K562 (cell line): ENCODE measurements around the gene AHNAK. TPM values are rescaled to one million over a fixed set of nuclear protein-coding genes. Genes with fewer than 3 reads are reported as not detected.

Experiments
- CCNT2 ChIP-seq: IDR thresholded peaks from 2 replicates; pipeline ENCODE4 v1.6.1; 2011; ENCODE audit warnings: borderline replicate concordance, low read depth, mild to moderate bottlenecking, moderate library complexity, mixed read lengths, low read length; ENCODE audit not compliant: insufficient read length; ENCODE audit errors: extremely low read depth
- CEBPB ChIP-seq: fragments of 450-650 bp; IDR thresholded peaks from 2 replicates; pipeline ENCODE4 v1.6.1; 2016; ENCODE audit warnings: missing genetic modification characterization, missing compliant biosample characterization
- FOSL1 ChIP-seq: fragments of 200-800 bp; sonication (Bioruptor generic); conservative IDR thresholded peaks from 2 replicates; pipeline ENCODE4 v1.6.1; 2016; ENCODE audit warnings: missing genetic modification characterization, missing compliant biosample characterization
- GATAD2A ChIP-seq: fragments of 450-650 bp; IDR thresholded peaks from 2 replicates; pipeline ENCODE4 v1.6.1; 2017
- JUND ChIP-seq, 2 experiments: IDR thresholded peaks; 2 replicates in 1 of 2; 3 replicates in 1 of 2; pipeline ENCODE4 v1.6.1; 2011; ENCODE audit warnings: borderline replicate concordance in 2 of 2, low read depth in 2 of 2, low read length in 2 of 2, improper control_type of control experiment in 1 of 2, missing biosample characterization in 1 of 2, missing genetic modification characterization in 1 of 2, missing genetic modification reagents in 1 of 2
- MCM3 ChIP-seq: fragments of 450-650 bp; IDR thresholded peaks from 2 replicates; pipeline ENCODE4 v1.6.1; 2016
- NCOA4 ChIP-seq: fragments of 450-650 bp; IDR thresholded peaks from 2 replicates; pipeline ENCODE4 v1.6.1; 2018; ENCODE audit warnings: mild to moderate bottlenecking; ENCODE audit not compliant: partially characterized antibody
- NFE2 ChIP-seq: IDR thresholded peaks from 2 replicates; pipeline ENCODE4 v1.6.1; 2014; ENCODE audit warnings: antibody characterized with exemption, low read depth
- NFIC ChIP-seq: fragments of 450-650 bp; IDR thresholded peaks from 2 replicates; pipeline ENCODE4 v1.6.1; 2017; ENCODE audit warnings: mild to moderate bottlenecking, inconsistent platforms
- NFYB ChIP-seq: IDR thresholded peaks from 2 replicates; pipeline ENCODE4 v1.6.1; 2011; ENCODE audit warnings: mild to moderate bottlenecking, moderate library complexity; ENCODE audit not compliant: insufficient read length; ENCODE audit errors: extremely low read depth
- NR4A1 ChIP-seq, 2 experiments: fragments of 250-450 bp in 1 of 2; fragments of 450-650 bp in 1 of 2; sonication (Bioruptor Pico) in 1 of 2; IDR thresholded peaks; 2 replicates each; pipeline versions ENCODE4 v1.4.0 to v1.6.1; 2016 to 2020; ENCODE audit warnings: mild to moderate bottlenecking in 2 of 2, missing compliant biosample characterization in 1 of 2, missing genetic modification characterization in 1 of 2, moderate library complexity in 1 of 2
- SIRT6 ChIP-seq: IDR thresholded peaks from one replicate; pipeline ENCODE4 v1.6.1; 2012; ENCODE audit warnings: low read depth, mild to moderate bottlenecking, control low read depth, inconsistent platforms, low read length, moderate library complexity
- SMARCA4 ChIP-seq: fragments of 450-650 bp; IDR thresholded peaks from 2 replicates; pipeline ENCODE4 v1.6.1; 2016
- SMARCE1 ChIP-seq: fragments of 450-650 bp; IDR thresholded peaks from 2 replicates; pipeline ENCODE4 v1.7.1; 2016; ENCODE audit warnings: mild to moderate bottlenecking
- SREBF1 ChIP-seq: fragments of 150-350 bp; IDR thresholded peaks from 2 replicates; pipeline ENCODE4 v1.6.1; 2014; ENCODE audit warnings: antibody characterized with exemption, low read depth, low read length, borderline replicate concordance
- TAF15 ChIP-seq: fragments of 200-400 bp; formaldehyde crosslinking; IDR thresholded peaks from 2 replicates; pipeline ENCODE4 v1.6.1; 2017; ENCODE audit warnings: mild to moderate bottlenecking, low read depth, low read length, moderate library complexity
- ZFP36 ChIP-seq: fragments of 150-350 bp; IDR thresholded peaks from 2 replicates; pipeline ENCODE4 v1.6.1; 2018; ENCODE audit warnings: low read length, low read depth; ENCODE audit not compliant: partially characterized antibody
- ZNF146 ChIP-seq: IDR thresholded peaks from one replicate; pipeline ENCODE4 v1.6.1; 2018; ENCODE audit warnings: missing compliant biosample characterization; ENCODE audit not compliant: unreplicated experiment
- ZNF217 ChIP-seq: sonication (generic); formaldehyde crosslinking; IDR thresholded peaks from 2 replicates; pipeline ENCODE4 v1.8.0; 2022; ENCODE audit warnings: mild to moderate bottlenecking, missing genetic modification reagents
- ZNF23 ChIP-seq: fragments of 250-450 bp; sonication (Bioruptor Pico); IDR thresholded peaks from 2 replicates; pipeline ENCODE4 v1.4.0; 2020; ENCODE audit warnings: mild to moderate bottlenecking
- ZNF57 ChIP-seq: fragments of 450-650 bp; formaldehyde crosslinking; IDR thresholded peaks from 2 replicates; pipeline ENCODE4 v1.4.0; 2020; ENCODE audit warnings: mild to moderate bottlenecking, moderate library complexity
- polyA plus RNA-seq, 8 experiments: library from polyadenylated mRNA; depleted of rRNA in 4 of 8; stranded (reverse) in 5 of 8; unstranded in 3 of 8; fragments of >200 nt; fragmentation: Nextera tagmentation in 2 of 8; fragmentation: Illumina TruSeq in 1 of 8; extraction: Ambion mirVana in 2 of 8; extraction: Trizol in 1 of 8; gene quantifications; 2 replicates each; pipeline versions ENCODE4 v1.2.1 to v1.2.3, GENCODE V29; 2011 to 2014; ENCODE audit warnings: inconsistent platforms in 1 of 8, missing spikeins in 1 of 8
- total RNA-seq, 7 experiments: library from RNA; depleted of rRNA in 6 of 7; stranded (reverse); fragments of >200 nt in 6 of 7; fragmentation: Illumina TruSeq in 2 of 7; extraction: Trizol in 2 of 7; gene quantifications; 2 replicates each; pipeline versions ENCODE4 v1.2.1 to v1.2.3, GENCODE V29; 2011 to 2021; ENCODE audit warnings: low replicate concordance in 1 of 7
- TF ChIP-seq, protein P1 (sequence below): sonication (generic); formaldehyde crosslinking; IDR thresholded peaks from 2 replicates; pipeline ENCODE4 v1.8.1; 2022; ENCODE audit warnings: missing genetic modification reagents
- TF ChIP-seq, protein P2 (sequence below), 2 experiments: fragments of 250-450 bp in 1 of 2; fragments of 450-650 bp in 1 of 2; sonication (Bioruptor Pico) in 1 of 2; IDR thresholded peaks; 2 replicates each; pipeline versions ENCODE4 v1.6.1 to v1.8.0; 2016 to 2021; ENCODE audit warnings: mild to moderate bottlenecking in 2 of 2, moderate library complexity in 2 of 2, missing compliant biosample characterization in 1 of 2, missing genetic modification characterization in 1 of 2
- TF ChIP-seq, protein P3 (sequence below): fragments of 450-650 bp; conservative IDR thresholded peaks from 2 replicates; pipeline ENCODE4 v1.6.1; 2016; ENCODE audit warnings: missing genetic modification characterization, low read depth, mild to moderate bottlenecking, control low read depth, missing compliant biosample characterization
- TF ChIP-seq, protein P4 (sequence below): sonication (generic); formaldehyde crosslinking; IDR thresholded peaks from 2 replicates; pipeline ENCODE4 v1.8.1; 2022; ENCODE audit warnings: missing genetic modification reagents

AHNAK gene
- total and polyA plus RNA-seq, 9 of the 15 experiments (the other 6 are each of a cell fraction or from before 2014, with no cell fraction given): 1.5 to 89.7 (median 45.0) TPM

DNA sequence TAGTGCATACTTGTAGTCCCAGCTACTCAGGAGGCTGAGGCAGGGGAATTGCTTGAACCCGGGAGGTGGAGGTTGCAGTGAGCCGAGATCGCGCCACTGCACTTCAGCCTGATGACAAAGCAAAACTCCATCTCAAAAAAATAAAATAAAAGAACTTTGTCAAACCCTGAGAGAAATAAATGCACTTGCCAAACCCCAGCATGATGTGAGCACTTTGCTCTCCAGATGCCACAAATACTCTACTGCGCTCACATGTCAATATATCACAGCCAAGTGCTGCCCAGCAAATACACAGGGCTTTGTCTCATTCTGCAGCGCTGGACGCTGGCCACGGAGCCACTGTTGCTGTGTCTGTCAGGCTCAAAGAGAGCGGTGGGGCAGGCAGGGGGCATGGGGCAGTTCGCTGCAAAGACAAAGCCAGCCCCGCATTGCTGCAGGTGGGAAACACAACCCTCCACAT, 45.1 kb downstream of the AHNAK start (continued):
- TF ChIP-seq, protein P1, sequence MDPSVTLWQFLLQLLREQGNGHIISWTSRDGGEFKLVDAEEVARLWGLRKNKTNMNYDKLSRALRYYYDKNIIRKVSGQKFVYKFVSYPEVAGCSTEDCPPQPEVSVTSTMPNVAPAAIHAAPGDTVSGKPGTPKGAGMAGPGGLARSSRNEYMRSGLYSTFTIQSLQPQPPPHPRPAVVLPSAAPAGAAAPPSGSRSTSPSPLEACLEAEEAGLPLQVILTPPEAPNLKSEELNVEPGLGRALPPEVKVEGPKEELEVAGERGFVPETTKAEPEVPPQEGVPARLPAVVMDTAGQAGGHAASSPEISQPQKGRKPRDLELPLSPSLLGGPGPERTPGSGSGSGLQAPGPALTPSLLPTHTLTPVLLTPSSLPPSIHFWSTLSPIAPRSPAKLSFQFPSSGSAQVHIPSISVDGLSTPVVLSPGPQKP: no peak
- TF ChIP-seq CCNT2: no peak
- TF ChIP-seq, protein P2, sequence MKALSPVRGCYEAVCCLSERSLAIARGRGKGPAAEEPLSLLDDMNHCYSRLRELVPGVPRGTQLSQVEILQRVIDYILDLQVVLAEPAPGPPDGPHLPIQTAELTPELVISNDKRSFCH (CRISPR knock-in tag; IDR thresholded peaks at IDR 0.05): no peak
- TF ChIP-seq, protein P2 (tag; IDR thresholded peaks at IDR 0.05): no peak
- no peak for TF ChIP-seq NR4A1 (CRISPR knock-in tag; IDR thresholded peaks at IDR 0.05)
- no peak for TF ChIP-seq NR4A1 (tag; IDR thresholded peaks at IDR 0.05)
- no peak for TF ChIP-seq MCM3
- TF ChIP-seq, protein P3, sequence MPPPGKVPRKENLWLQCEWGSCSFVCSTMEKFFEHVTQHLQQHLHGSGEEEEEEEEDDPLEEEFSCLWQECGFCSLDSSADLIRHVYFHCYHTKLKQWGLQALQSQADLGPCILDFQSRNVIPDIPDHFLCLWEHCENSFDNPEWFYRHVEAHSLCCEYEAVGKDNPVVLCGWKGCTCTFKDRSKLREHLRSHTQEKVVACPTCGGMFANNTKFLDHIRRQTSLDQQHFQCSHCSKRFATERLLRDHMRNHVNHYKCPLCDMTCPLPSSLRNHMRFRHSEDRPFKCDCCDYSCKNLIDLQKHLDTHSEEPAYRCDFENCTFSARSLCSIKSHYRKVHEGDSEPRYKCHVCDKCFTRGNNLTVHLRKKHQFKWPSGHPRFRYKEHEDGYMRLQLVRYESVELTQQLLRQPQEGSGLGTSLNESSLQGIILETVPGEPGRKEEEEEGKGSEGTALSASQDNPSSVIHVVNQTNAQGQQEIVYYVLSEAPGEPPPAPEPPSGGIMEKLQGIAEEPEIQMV (tag): no peak
- TF ChIP-seq SMARCA4: 0 out of 2 replicates have a peak, but pooled peaks have one; percentile 27
- no peak for TF ChIP-seq FOSL1
- no peak for TF ChIP-seq ZNF217 (CRISPR knock-in tag)
- TF ChIP-seq SIRT6: no peak
- no peak for TF ChIP-seq JUND (IDR thresholded peaks at IDR 0.05; ENCODE audit: borderline replicate concordance, low read depth, low read length)
- 0 out of 3 replicates have a peak, but pooled peaks have one; percentile 2 for TF ChIP-seq JUND (tag; IDR thresholded peaks at IDR 0.05; ENCODE audit: borderline replicate concordance, low read depth, low read length)
- TF ChIP-seq ZNF57 (CRISPR knock-in tag): no peak
- TF ChIP-seq ZNF23: no peak
- TF ChIP-seq, protein P4, sequence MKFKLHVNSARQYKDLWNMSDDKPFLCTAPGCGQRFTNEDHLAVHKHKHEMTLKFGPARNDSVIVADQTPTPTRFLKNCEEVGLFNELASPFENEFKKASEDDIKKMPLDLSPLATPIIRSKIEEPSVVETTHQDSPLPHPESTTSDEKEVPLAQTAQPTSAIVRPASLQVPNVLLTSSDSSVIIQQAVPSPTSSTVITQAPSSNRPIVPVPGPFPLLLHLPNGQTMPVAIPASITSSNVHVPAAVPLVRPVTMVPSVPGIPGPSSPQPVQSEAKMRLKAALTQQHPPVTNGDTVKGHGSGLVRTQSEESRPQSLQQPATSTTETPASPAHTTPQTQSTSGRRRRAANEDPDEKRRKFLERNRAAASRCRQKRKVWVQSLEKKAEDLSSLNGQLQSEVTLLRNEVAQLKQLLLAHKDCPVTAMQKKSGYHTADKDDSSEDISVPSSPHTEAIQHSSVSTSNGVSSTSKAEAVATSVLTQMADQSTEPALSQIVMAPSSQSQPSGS: no peak
- 0 out of 2 replicates have a peak, but pooled peaks have one; percentile 53 for TF ChIP-seq GATAD2A
- TF ChIP-seq NFIC: 0 out of 2 replicates have a peak, but pooled peaks have one; percentile 20
- no peak for TF ChIP-seq ZNF146 (CRISPR knock-in tag)
- TF ChIP-seq SMARCE1: no peak
- TF ChIP-seq SREBF1: no peak
- TF ChIP-seq CEBPB: no peak
- TF ChIP-seq NFE2: 0 out of 2 replicates have a peak, but pooled peaks have one; percentile 26
- TF ChIP-seq NCOA4: no peak
- no peak for TF ChIP-seq NFYB
- no peak for TF ChIP-seq ZFP36
- no peak for TF ChIP-seq TAF15
